HepG2 (cell line): Measurements from ENCODE around the gene STRIP1. TPM values are rescaled to one million over a fixed set of nuclear protein-coding genes. Genes with fewer than 3 reads are reported as not detected.

Experiments used
- ATAC-seq: fragments of 200-7000 bp; cut with Tn5 transposase; 3 replicates; pipeline ENCODE4 v1.9.1; 2020; ENCODE audit warnings: mild to moderate bottlenecking, moderate library complexity
- BruUV-seq: library from RNA; stranded (reverse); fragments of 400-500 nt; replicated peaks from 2 replicates; lab custom pipeline; 2021; lab: Mats Ljungman, UMichigan
- CTCF ChIA-PET: fragments of 300-600 bp; formaldehyde crosslinking; extraction: SDS; loops from one replicate; lab custom pipeline; 2021; ENCODE audit warnings: low total read pairs, inconsistent platforms, low intra/inter-chr PET ratio; lab: Yijun Ruan, JAX
- POLR2A ChIA-PET: fragments of 350-600 bp; sonication (Branson Sonifier 250); formaldehyde crosslinking; loops from one replicate; lab custom pipeline; 2020; ENCODE audit warnings: antibody characterized with exemption, inconsistent platforms; lab: Yijun Ruan, JAX
- DNase-seq: peaks from one replicate; pipeline ENCODE4 v3.0.0-alpha.2; 2015; ENCODE audit warnings: low spot score
- FAIRE-seq: peaks from 3 replicates; lab custom pipeline; 2011; peaks lifted over from hg19 to GRCh38; lab: Jason Lieb, UNC
- H2AFZ ChIP-seq: one replicate; pipeline ENCODE4 v1.6.1; 2011; ENCODE audit warnings: low read length, inconsistent platforms
- H3K27ac ChIP-seq: fragments of 300-600 bp; 3 replicates; pipeline ENCODE4 v1.8.0; 2011; ENCODE audit warnings: mixed run types, mild to moderate bottlenecking, mixed read lengths, low read length, inconsistent platforms; ENCODE audit not compliant: insufficient read depth; ENCODE audit errors: extremely low read length
- H3K27me3 ChIP-seq, 2 experiments: fragments of 200-600 bp in 1 of 2; 2 replicates in 1 of 2; 3 replicates in 1 of 2; pipeline versions ENCODE4 v1.6.0 to v1.8.0; 2011; ENCODE audit warnings: low read length in 2 of 2, mild to moderate bottlenecking in 2 of 2, moderate library complexity in 2 of 2, inconsistent platforms in 1 of 2; ENCODE audit not compliant: insufficient read depth in 2 of 2, control insufficient read depth in 1 of 2
- H3K36me3 ChIP-seq, 2 experiments: fragments of 200-600 bp in 1 of 2; replicated peaks in 1 of 2; 2 replicates in 1 of 2; 3 replicates in 1 of 2; pipeline versions ENCODE4 v1.5.1 to v1.8.0; 2011; ENCODE audit warnings: low read length in 2 of 2, inconsistent platforms in 1 of 2; ENCODE audit not compliant: insufficient read depth in 2 of 2, control insufficient read depth in 1 of 2
- H3K4me1 ChIP-seq: 2 replicates; pipeline ENCODE4 v1.5.1; 2012; ENCODE audit warnings: low read length, inconsistent platforms; ENCODE audit not compliant: insufficient read depth
- H3K4me2 ChIP-seq: 2 replicates; pipeline ENCODE4 v1.6.0; 2011; ENCODE audit warnings: low read depth, low read length, inconsistent platforms
- H3K4me3 ChIP-seq, 3 experiments: fragments of 200-600 bp in 1 of 3; sonication (generic), shearing (Covaris generic) in 1 of 3; replicated peaks in 1 of 3; 2 replicates each; pipeline ENCODE4 v1.5.1; 2011 to 2016; ENCODE audit warnings: low read length in 3 of 3, inconsistent platforms in 2 of 3, low read depth in 2 of 3, mild to moderate bottlenecking in 2 of 3, control low read depth in 1 of 3, mixed read lengths in 1 of 3; ENCODE audit not compliant: insufficient read depth in 1 of 3
- H3K79me2 ChIP-seq: one replicate; pipeline ENCODE4 v1.6.1; 2011; ENCODE audit warnings: low read length, inconsistent platforms; ENCODE audit not compliant: insufficient read depth
- H3K9ac ChIP-seq: 2 replicates; pipeline ENCODE4 v1.6.0; 2011; ENCODE audit warnings: mild to moderate bottlenecking, low read depth, low read length, inconsistent platforms; ENCODE audit not compliant: insufficient read depth
- H3K9me3 ChIP-seq: 2 replicates; pipeline ENCODE4 v1.5.1; 2012; ENCODE audit warnings: mild to moderate bottlenecking, low read length
- H4K20me1 ChIP-seq: 2 replicates; pipeline ENCODE4 v1.6.0; 2011; ENCODE audit warnings: inconsistent platforms, mild to moderate bottlenecking, low read length, moderate library complexity; ENCODE audit not compliant: insufficient read depth
- ADNP ChIP-seq: sonication (generic); formaldehyde crosslinking; IDR thresholded peaks from 2 replicates; pipeline ENCODE4 v1.4.0; 2020; ENCODE audit warnings: missing genetic modification reagents
- PBX3 ChIP-seq: sonication (generic); formaldehyde crosslinking; IDR thresholded peaks from 2 replicates; pipeline ENCODE4 v1.8.1; 2023; ENCODE audit warnings: missing genetic modification reagents, inconsistent platforms, borderline replicate concordance
- ZNF12 ChIP-seq: sonication (generic); formaldehyde crosslinking; IDR thresholded peaks from 2 replicates; pipeline ENCODE4 v1.5.0; 2020; ENCODE audit warnings: missing genetic modification reagents
- ZNF205 ChIP-seq: IDR thresholded peaks from 2 replicates; pipeline ENCODE4 v1.6.1; 2018; ENCODE audit warnings: missing biosample characterization, missing genetic modification reagents
- WGBS: methylation state at CpG from one replicate; pipeline ENCODE4 v1.1.6; 2017; ENCODE audit warnings: low lambda C conversion rate; 5-methylcytosine and 5-hydroxymethylcytosine counted together
- in situ Hi-C: cut with HindIII; loops from 2 replicates; pipeline ENCODE4 v1.10.0; 2017; ENCODE audit warnings: low pct_unique_long_range_greater_than_20kb; ENCODE audit not compliant: extremely low pct_ligation_motif_present
- intact Hi-C: fragments of 100-400 bp; cut with micrococcal nuclease; formaldehyde crosslinking; loops from one replicate; pipeline ENCODE4 v1.10.0; 2022; ENCODE audit not compliant: unreplicated experiment
- polyA plus RNA-seq, 8 experiments: library from polyadenylated mRNA; depleted of rRNA in 3 of 8; stranded (reverse) in 7 of 8; unstranded in 1 of 8; fragments of >200 nt; fragmentation: Illumina TruSeq in 4 of 8; extraction: Trizol in 4 of 8; gene quantifications; 2 replicates each; pipeline versions ENCODE4 v1.2.1 to v1.2.3, GENCODE V29; 2011 to 2016; ENCODE audit warnings: low read depth in 4 of 8, missing spikeins in 1 of 8, mixed read lengths in 1 of 8; ENCODE audit not compliant: insufficient read depth in 1 of 8
- total RNA-seq, 5 experiments: library from RNA; depleted of rRNA; stranded (reverse); fragments of >200 nt; fragmentation: Illumina TruSeq; extraction: Trizol; gene quantifications; 2 replicates each; pipeline ENCODE4 v1.2.3, GENCODE V29; 2016; ENCODE audit warnings: low read depth in 1 of 5
- TF ChIP-seq, protein P1 (sequence below): sonication (generic); formaldehyde crosslinking; IDR thresholded peaks from 2 replicates; pipeline ENCODE4 v1.4.0; 2020; ENCODE audit warnings: mild to moderate bottlenecking, missing genetic modification reagents

STRIP1 gene
- total and polyA plus RNA-seq, 2 of the 13 experiments (the other 11 are each of a cell fraction or from before 2014, with no cell fraction given) = 20.9 to 27.9 TPM

DNA sequence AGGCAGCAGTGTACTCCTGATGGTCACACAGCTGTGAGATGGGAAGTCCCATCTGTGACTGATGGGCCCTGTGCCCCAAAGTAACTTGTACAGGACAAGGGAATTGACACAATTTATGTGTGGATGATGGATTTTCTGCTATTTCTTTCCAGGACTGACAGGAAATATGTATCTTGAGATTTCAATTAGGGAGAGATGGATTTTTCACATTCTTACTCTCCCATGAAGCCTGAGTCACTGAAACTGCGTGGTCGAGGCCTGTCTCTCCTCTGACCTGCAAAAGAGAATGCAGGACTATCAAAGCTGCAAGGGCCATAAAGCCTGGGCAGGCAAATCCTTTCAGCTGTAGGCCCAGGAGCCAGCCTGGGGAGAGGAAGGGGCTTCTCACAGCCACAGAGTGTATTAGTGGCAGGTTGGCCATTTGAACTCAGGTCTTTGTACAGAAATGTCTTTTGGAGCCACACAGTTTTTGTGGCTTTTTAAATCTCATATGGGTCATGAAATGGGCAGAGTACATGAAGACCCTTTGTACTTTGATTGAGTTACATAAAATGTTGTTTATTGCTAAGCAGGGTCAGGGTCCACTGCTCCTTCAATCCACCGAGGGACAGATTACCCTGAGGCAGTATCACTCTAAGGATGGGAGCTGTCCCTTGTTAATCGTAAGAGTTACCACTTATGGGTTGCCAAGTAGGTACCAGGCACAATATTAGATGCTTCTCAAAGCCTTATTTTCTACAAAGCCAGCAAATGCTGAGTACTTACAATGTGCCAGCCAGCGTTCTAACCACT, 21.3 kb downstream of the STRIP1 start (continued):
- TF ChIP-seq ADNP (CRISPR knock-in tag) = no peak

GRCh38 chr1:110056285-110056683, 21.9 kb downstream of the STRIP1 start:
- H3K36me3 ChIP-seq = peaks cover 27 to 57% of the 10 kb centered on the region in 2 experiments
- no peak for FAIRE-seq
- CTCF ChIA-PET = no interaction called here

More at GRCh38 chr1:110056285-110056683, 21.9 kb downstream of the STRIP1 start:
- H3K4me3 ChIP-seq = no peak overlapping the region
- H3K79me2 ChIP-seq = no peaks in the 10 kb centered on the region
- no peak overlapping the region for H3K9ac ChIP-seq
- no TSS peak for BruUV-seq
- TF ChIP-seq PBX3 (CRISPR knock-in tag) (no peak), ZNF205 (CRISPR knock-in tag) (no peak), ZNF12 (CRISPR knock-in tag) (no peak)
- TF ChIP-seq, protein P1, sequence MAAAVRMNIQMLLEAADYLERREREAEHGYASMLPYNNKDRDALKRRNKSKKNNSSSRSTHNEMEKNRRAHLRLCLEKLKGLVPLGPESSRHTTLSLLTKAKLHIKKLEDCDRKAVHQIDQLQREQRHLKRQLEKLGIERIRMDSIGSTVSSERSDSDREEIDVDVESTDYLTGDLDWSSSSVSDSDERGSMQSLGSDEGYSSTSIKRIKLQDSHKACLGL = no peak
- H3K27me3 ChIP-seq = no peaks in the 10 kb centered on the region
- no peak overlapping the region for H2AFZ ChIP-seq
- H4K20me1 ChIP-seq = 0 out of 2 replicates have a peak, but pooled peaks cover 3% of the 10 kb centered on the region
- WGBS = over 99% methylated on average over 4 of the region's 4 CpGs
- DNase-seq (no peak), ATAC-seq (no peak)
- POLR2A ChIA-PET = no interaction called here
- intact Hi-C loops (no loop called here), in situ Hi-C loops (no loop called here)
- peaks cover 17% of the 10 kb centered on the region for H3K4me1 ChIP-seq
- no peaks in the 10 kb centered on the region for H3K9me3 ChIP-seq
- no peak overlapping the region for H3K27ac ChIP-seq
- no peak overlapping the region for H3K4me2 ChIP-seq
